NOMO-1 treated with dmso at 0.1 percent for 144 hours (cell line): ENCODE results near the gene ESRRA.
A peak's percentile ranks its signal among the peaks of the same experiment; 100 is the strongest.

Experiments
- DNase-seq: peaks from one replicate; lab custom pipeline; 2025; ENCODE audit not compliant: unreplicated experiment; lab: John Stamatoyannopoulos, UW

ESRRA gene

DNA sequence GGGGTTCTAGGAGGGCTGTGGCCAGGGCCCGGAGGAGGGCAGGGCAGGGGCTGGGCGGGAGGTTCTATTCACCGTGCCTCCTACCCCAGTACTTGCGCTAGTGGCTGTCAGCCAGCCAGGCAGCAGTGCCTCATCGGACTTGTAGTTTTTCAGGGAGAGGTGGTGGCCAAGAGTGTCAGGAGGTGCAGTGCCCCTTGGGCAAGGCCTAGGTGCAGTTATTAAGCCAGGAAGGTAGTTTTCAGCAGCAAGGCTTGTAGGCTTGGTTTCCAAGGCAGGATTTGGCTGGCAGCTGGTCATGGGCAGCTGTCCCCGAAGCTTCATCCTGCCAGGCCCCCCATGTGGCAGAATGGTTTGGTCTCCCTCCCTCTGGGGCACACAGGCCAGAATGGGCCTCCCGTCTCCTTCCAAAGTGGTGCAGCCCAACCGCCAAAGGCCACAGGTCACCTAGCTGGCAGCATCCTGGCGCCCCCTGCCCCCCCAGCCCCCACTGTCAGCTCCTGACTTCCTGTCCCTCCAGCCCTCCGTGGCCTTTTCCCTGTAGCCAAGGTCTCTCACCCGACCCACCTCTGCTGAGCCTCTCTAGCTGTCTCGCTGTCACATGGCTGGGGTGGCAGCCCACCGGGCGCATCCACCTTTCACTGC, 43.2 kb downstream of the ESRRA start:
- DNase-seq = no peak

DNA sequence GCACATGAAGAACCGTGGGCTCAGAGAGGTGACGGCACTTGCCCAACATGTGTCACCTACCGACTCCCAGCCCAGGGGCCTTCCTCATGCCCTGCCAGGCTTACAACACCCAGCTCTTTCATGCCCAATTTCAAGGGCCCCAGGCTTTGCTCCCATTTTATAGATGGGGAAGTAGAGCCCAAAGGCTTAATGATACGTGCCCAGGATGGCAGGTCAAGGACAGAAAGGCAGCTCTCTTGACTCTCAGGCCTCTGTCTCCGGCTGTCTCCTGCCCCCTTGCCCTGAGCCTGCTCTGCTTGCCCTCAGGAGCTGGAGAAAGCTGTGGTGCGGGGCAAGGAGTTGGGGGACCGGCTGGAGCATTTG, 43.7 kb downstream of the ESRRA start:
- DNase-seq = no peak

DNA sequence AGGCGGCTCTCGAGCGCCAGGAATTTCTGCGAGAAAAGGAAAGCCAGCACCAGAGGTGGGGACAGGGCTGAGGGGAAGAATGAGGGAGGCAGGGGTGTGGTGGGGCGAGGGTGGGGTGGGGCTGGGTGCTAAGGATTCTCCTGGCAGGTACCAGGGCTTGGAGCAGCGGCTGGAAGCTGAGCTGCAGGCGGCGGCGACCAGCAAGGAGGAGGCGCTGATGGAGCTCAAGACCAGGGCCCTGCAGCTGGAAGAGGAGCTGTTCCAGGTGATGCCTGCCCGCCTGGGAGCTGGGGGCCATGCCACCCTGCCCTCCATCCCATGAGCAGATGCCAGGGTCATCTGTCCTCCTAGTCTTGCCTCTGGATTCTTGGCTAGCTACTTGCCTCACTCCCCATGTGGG, 44.1 kb downstream of the ESRRA start:
- no peak for DNase-seq

DNA sequence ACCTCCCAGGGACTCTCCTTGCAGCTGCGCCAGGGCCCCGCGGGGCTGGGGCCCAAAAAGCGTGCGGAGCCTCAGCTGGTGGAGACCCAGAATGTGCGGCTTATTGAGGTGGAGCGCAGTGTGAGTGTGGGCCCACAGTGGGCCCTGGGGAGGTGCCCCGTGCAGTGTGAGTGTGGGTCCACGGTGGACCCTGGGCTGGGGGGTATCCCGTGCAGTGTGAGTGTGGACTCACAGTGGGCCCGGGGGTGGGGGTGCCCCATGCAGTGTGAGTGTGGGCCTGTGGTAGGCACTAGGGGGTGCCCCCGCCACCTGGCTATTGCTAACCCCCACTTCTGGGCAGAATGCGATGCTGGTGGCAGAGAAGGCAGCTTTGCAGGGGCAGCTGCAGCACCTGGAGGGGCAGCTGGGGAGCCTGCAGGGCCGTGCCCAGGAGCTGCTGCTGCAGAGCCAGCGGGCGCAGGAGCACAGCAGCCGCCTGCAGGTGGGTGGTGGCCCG, 45.9 kb downstream of the ESRRA start:
- no peak for DNase-seq

DNA sequence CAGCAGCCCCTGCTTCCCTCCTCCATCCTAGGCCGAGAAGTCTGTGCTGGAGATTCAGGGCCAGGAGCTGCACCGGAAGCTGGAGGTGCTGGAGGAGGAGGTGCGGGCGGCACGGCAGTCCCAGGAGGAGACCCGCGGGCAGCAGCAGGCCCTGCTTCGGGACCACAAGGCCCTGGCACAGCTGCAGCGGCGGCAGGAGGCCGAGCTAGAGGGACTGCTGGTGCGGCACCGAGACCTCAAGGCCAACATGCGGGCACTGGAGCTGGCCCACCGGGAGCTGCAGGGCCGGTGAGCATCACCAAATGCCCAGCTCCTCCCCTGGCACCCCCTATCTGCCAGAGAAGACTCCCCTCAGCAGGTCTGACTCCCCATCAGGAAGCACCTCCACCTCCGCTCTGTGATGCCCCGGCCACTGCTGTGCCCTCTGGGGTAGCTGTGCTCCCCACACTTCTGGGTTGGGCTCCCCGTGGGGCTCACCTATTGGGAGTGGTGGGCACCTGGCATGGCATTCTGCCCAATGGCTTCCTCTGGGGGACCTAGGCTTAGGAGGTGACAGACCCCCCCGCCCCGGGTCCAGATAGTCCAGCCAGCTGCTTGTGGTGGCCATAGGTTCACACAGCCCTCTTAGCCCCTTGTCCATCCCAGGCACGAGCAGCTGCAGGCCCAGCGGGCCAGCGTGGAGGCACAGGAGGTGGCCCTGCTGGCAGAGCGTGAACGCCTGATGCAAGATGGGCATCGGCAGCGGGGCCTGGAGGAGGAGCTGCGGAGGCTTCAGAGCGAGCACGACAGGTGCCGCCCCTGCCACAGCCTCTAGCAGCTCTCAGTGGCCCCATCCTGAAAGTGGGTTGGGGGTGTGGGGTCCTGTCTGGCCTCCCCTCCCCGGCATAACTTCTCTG, 47.0 kb downstream of the ESRRA start:
- no peak for DNase-seq

DNA sequence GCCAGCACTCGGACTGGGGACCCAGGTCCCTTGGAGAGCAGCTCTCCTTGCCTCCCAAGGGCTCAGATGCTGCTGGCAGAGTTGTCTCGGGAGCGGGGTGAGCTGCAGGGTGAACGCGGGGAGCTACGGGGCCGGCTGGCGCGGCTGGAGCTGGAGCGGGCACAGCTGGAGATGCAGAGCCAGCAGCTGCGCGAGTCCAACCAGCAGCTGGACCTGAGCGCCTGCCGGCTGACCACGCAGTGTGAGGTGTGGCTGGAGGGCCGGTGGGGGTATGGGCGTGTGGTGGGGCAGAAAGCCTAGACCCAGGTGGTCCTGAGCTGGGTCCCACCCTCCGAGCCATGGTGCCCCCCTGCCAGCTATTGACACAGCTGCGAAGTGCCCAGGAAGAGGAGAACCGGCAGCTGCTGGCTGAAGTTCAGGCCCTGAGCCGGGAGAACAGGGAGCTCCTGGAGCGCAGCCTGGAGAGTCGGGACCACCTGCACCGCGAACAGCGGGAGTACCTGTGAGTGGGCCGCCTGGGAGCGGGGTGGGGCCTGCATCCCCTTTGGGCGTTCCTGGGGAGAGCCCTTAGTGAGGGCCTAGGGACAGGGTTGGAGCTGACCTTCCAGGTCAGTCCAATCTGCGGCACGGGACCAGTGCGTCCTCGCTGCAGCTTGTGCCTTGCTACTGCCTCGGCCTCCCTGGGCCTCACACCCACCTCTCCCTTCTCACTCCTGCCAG, 47.8 kb downstream of the ESRRA start:
- no peak for DNase-seq

DNA sequence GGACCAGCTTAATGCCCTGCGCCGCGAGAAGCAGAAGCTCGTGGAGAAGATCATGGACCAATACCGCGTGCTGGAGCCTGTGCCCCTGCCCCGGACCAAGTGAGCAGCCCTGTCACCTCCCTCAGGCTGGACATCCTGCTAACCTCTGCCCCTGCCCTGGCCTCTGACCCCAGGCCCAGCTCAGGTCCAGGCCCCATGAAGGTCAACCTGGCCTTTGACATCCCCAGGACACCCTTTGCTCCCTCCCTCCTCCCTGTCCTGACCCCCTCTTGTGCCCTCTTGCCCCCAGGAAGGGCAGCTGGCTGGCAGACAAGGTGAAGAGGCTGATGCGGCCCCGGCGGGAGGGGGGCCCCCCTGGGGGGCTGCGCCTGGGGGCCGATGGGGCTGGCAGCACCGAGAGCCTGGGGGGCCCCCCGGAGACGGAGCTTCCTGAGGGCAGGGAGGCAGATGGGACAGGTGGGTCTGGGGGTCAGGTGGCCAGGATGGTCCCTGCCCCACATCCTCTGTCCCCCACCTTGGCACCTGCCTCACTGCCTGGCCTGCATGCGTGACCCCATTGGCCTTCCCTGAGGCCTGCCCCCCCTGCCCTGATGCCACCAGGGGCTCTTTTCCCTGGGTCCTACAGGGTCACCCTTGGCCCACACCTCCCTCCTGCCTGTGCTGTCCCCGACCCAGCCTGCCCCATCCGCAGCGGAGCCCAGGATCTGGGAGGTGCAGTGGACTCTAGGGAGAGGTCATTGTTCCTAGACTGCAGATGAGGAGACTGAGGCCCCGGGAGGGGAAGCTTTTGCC, 48.6 kb downstream of the ESRRA start:
- no peak for DNase-seq

DNA sequence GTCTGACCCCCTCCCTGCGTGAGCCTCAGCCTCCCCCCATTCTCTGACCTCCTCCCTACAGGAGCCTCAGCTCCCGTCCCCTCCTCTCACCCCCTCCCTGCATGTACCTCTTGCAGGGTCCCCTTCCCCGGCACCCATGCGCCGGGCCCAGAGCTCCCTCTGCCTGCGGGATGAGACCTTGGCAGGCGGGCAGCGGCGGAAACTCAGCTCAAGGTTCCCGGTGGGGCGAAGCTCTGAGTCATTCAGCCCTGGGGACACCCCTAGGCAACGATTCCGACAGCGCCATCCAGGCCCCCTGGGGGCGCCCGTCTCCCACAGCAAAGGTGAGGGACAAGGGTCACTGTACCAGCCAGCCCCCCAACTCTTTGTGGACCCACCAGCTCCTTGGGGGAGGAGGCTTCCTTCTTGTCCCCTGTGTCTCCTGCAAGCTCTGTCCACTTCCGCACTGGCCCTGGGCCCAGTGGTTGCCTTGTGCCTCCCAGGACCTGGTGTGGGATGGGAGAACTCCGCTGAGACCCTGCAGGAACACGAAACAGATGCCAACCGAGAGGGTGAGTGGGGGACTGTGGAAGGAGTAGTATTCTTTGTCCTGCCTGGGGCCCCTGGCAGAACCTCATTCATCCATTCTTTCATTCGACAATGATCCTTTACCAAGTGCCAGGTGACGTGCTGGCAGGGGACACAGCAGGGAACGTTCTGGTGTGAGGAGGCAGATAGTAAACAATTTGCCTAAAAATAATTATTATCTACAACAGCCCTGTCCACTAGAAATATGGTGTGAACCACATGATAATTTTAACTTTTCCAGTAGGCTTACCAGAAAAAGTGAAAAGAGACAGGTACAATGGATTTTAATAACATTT, 50.0 kb downstream of the ESRRA start:
- no peak for DNase-seq

DNA sequence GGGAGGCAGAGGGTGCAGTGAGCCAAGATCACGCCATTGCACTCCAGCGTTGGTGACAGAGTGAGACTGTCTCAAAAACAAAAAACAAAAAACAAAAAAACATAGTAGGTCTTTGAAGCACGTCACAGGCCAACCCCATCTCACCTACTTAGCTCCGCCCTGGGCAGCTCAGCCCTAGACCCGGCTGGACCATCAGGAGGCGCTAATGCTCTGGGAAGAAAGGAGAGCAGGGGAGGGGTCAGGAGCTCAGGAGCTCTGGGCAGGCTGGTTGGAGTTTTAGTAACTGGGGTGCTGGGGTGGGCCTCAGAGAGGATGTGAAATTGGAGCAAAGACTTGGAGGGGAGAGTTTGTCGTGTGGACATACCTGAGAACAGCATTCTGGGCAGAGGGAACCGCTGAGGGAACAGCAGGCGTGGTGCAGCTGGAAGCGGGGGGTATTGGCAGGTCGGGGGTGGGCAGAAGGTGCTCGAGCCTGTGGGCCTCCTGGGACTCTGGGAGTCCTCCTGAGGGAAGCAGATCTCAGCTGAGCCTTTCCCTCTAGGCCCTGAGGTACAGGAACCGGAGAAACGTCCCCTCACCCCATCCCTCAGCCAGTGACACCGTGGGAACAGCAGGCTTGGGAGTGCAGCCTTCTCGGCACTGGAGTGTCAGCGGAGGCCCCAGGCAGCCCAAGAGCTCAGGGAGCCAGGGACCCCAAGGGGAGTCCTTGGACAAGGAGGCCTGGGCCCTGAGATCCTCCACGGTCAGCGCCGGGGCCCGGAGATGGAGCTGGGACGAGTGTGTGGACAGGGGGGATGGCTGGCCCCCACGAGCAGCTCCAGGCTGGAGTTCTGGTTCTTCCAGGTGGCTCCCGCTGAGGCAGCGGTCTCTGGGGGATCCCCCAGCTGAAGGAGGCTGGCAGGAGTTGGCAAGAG, 51.4 kb downstream of the ESRRA start:
- DNase-seq = no peak

DNA sequence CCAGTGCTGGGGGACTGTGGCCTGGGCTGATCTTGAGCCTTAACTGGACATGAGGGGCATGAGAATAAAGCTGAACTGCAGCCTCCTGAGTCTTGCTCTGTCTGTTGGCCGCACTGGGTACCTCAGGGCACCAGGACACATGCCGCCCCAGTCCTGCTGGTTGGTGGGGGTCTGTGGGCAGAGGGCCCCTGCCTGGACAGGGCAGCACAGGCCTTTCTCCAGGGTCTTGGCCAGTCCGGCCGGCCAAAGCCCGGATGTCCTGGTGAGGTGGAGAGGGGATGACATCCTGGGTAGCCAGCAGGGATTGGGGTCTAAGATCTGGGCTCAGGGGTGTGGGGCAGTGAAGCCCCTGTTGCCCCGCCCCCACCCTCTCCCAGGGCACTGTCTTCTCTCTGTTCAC, 52.1 kb downstream of the ESRRA start:
- DNase-seq = no peak

DNA sequence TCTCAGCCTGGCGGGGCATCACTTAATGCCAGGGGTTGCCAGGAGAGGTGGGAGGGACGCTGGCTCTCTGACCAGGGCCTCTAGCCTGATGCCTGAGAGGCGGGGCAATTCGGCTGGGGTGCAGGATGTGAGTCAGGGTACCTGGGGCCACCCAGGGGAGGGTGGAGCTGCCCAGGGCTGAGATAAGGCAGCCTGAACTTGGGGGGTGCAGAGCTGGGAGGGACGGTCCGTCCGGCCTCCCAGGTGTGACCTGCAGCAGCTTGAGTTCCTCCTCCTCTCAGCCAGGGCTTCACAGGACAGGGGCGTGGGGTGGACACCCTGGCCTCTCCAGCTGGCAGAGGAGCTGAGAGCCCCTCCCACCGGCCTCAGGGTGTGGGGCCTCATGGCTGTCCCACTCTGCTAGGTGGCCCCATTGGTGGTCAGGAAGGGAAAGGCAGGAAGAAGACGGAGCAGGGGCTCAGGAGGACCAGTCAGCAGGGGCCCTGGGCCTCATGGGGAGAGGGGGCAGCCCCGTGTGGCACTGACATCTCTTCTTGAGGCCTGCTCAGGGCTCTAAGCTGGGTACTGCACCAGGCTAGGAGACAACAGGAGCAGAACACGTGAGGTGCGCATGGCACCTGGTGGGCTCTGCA, 52.7 kb downstream of the ESRRA start:
- no peak for DNase-seq

DNA sequence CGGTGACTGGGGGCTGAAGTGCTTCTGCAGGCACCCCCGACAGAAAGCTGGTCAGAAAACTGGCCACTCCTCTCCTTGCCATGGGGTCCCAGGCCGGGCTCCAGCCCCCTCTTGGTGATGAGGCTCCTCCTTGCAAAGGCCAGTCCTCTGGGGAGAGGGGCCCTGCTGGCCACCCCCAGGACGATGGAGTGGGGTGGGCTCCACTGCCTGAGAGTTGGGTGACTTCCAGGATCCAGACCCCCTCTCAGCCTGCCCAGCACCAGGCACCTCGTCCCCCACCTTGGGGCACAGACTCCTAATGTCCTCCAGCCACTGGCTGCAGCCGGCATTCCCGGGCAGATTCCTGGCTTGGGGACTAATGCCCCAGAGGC, 53.2 kb downstream of the ESRRA start:
- no peak for DNase-seq

DNA sequence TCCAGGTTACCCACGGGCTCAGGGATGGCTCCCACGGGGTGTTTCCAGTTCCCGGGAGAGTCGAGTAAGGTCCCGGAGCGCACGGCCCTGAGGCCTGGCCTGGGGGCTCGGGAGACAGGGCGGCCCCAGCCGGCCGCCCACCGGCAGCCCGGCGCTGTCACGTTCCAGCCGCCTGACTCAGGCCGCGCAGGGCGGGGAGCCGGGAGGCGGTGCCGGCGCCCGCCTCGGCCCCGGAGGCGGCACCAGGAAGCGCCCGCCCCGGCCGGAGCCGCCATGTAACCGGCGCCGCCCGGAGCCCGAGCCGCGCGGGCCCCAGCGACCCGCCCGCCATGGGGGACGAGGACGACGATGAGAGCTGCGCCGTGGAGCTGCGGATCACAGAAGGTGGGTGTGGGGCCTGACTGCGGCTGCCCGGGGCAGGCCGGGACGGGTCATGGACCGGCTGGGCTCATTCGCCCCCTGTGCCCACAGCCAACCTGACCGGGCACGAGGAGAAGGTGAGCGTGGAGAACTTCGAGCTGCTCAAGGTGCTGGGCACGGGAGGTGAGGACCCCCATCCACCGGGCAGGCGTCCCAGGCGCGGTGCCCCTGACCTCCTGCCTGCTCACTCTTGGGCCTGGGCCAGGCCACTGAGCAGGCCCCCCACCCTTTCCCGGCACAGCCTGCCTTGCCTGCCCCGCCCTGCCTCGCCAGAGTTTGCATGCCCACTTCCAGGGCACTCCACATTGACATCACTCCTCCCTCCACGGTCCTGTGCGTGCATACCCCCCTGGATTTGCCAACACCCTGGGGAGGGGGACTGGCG, 53.8 kb downstream of the ESRRA start, which contains the start of gene RPS6KA4:
TSS of gene RPS6KA4 (plus strand) at position 256 of the 805 bp plus-strand sequence. CDS start at position 330, 74 bp downstream.
- no peak for DNase-seq

DNA sequence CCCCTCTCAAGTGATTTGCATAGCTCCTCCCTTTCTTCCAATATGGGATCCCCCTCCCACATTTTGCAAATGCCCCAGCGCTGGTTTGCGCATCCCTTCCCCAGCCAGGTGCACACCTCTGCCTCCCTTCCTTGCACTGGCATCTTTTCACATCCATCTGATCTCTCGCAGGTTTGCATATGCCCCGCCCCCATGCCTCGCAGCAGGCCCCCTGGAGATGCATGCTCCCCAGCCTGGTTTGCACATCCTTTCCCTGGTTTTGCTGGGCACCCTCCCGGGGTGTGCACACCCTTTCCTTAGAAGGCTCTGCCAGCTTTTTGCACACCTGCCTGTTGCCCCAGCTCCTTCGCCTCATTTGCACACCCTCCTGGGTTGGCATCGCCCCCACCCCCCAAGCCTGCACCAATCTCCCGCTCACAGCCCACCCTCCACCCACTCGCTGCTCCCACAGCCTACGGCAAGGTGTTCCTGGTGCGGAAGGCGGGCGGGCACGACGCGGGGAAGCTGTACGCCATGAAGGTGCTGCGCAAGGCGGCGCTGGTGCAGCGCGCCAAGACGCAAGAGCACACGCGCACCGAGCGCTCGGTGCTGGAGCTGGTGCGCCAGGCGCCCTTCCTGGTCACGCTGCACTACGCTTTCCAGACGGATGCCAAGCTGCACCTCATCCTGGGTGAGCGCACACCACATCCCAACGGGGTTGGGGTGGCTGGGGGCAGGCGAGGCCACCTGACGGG, 54.6 kb downstream of the ESRRA start:
- DNase-seq = peak; percentile 45

DNA sequence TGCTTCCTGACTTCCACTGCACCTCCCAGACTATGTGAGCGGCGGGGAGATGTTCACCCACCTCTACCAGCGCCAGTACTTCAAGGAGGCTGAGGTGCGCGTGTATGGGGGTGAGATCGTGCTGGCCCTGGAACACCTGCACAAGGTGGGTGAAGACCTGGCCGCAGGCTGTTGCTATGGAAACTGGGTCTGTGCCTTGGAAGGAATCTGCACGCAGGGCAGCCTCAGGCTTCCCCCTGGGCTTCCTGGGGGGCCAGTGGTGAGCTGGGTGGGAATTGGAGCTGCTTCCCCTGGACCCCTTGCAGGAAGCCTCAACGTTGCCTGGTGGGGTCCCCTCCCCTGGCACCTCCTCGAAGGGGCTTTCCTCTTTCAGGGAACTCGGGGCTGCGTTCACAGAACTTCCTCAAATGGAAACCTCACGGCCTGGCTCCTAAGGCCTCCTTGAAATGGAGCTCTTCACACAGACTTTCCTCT, 55.2 kb downstream of the ESRRA start:
- DNase-seq = peak; percentile 48

DNA sequence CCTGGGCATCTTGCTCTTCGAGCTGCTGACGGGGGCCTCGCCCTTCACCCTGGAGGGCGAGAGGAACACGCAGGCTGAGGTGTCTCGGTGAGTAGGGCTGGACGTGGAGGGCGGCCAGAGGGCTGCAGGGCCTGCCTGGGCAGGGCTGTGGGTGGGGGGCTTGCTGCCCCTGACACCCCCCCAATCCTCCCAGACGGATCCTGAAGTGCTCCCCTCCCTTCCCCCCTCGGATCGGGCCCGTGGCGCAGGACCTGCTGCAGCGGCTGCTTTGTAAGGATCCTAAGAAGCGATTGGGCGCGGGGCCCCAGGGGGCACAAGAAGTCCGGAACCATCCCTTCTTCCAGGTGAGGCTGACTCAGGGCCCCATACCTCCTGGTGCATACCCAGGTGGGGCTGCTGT, 56.3 kb downstream of the ESRRA start:
- no peak for DNase-seq

DNA sequence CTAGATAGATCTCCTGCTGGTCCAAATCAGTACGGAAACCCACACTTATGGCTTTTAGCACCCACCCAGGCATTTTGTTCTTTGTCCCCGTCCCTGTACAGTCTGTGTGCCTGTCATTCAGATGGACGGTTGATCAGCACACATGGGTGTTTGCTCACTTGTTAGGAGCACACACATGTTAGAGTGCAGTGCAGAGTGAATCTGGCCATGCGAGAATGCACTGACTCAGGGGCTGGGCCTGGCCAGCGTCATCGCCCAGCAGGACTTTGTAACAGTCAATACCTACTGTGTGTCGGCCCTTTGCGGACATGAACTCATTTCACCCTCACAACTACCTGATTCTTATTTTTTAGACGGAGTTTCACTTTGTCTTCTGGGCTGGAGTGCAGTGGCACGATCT, 57.0 kb downstream of the ESRRA start:
- DNase-seq = no peak
